GM23338 (cell line): ENCODE measurements around the gene ZFPL1. TPM values are rescaled to one million over a fixed set of nuclear protein-coding genes. Genes with fewer than 3 reads are reported as not detected.

Experiments
- ATAC-seq: fragments of 200-7000 bp; cut with Tn5 transposase; 3 replicates; pipeline ENCODE4 v1.9.1; 2020
- DNase-seq: peaks from one replicate; pipeline ENCODE4 v3.0.0-alpha.2; 2015; ENCODE audit warnings: low spot score
- H2AFZ ChIP-seq: fragments of 200-600 bp; sonication (generic); 2 replicates; pipeline ENCODE4 v1.8.0; 2016; ENCODE audit warnings: antibody characterized with exemption, mild to moderate bottlenecking, moderate library complexity
- H3F3A ChIP-seq: fragments of 200-600 bp; sonication (generic); replicated peaks from 2 replicates; pipeline ENCODE4 v1.8.0; 2017; ENCODE audit warnings: antibody characterized with exemption, mixed run types, low read depth
- H3K27ac ChIP-seq: fragments of 200-600 bp; sonication (generic); 2 replicates; pipeline ENCODE4 v1.6.1; 2016; ENCODE audit warnings: low read depth
- H3K27me3 ChIP-seq: fragments of 200-600 bp; sonication (generic); 2 replicates; pipeline ENCODE4 v1.8.0; 2016; ENCODE audit warnings: mild to moderate bottlenecking, mixed run types, moderate library complexity; ENCODE audit not compliant: insufficient read depth
- H3K36me3 ChIP-seq: fragments of 200-600 bp; sonication (generic); 2 replicates; pipeline ENCODE4 v1.8.0; 2016; ENCODE audit warnings: mild to moderate bottlenecking; ENCODE audit not compliant: insufficient read depth
- H3K4me1 ChIP-seq: fragments of 200-600 bp; sonication (generic); 2 replicates; pipeline ENCODE4 v1.8.0; 2016; ENCODE audit warnings: mild to moderate bottlenecking, moderate library complexity; ENCODE audit not compliant: insufficient read depth
- H3K4me2 ChIP-seq: fragments of 200-600 bp; sonication (generic); 2 replicates; pipeline ENCODE4 v1.7.1; 2017; ENCODE audit warnings: mixed run types
- H3K4me3 ChIP-seq: fragments of 200-600 bp; sonication (generic); 2 replicates; pipeline ENCODE4 v1.6.1; 2016; ENCODE audit warnings: mixed run types
- H3K79me2 ChIP-seq: fragments of 200-600 bp; sonication (generic); replicated peaks from 2 replicates; pipeline ENCODE4 v1.8.0; 2017; ENCODE audit warnings: mild to moderate bottlenecking; ENCODE audit not compliant: insufficient read depth
- H3K9me2 ChIP-seq: fragments of 200-600 bp; sonication (generic); 2 replicates; pipeline ENCODE4 v1.8.0; 2017; ENCODE audit not compliant: insufficient read depth
- H4K20me1 ChIP-seq: fragments of 200-600 bp; sonication (generic); replicated peaks from 2 replicates; pipeline ENCODE4 v1.8.0; 2017; ENCODE audit warnings: mild to moderate bottlenecking; ENCODE audit not compliant: insufficient read depth
- H3K27ac Mint-ChIP-seq: 2 replicates; pipeline ENCODE4 v1.8.0; 2020; ENCODE audit warnings: inconsistent platforms, mild to moderate bottlenecking, moderate library complexity, mixed read lengths
- H3K27me3 Mint-ChIP-seq: 3 replicates; pipeline ENCODE4 v1.8.0; 2022; ENCODE audit warnings: low read depth, mild to moderate bottlenecking, moderate library complexity, mixed read lengths, inconsistent platforms; ENCODE audit not compliant: insufficient read depth, poor library complexity
- H3K36me3 Mint-ChIP-seq: 3 replicates; pipeline ENCODE4 v1.8.0; 2021; ENCODE audit warnings: low read depth, mild to moderate bottlenecking, inconsistent platforms, moderate library complexity, mixed read lengths
- H3K4me1 Mint-ChIP-seq: 3 replicates; pipeline ENCODE4 v1.8.0; 2020; ENCODE audit warnings: mild to moderate bottlenecking, inconsistent platforms, mixed read lengths
- H3K4me3 Mint-ChIP-seq: 3 replicates; pipeline ENCODE4 v1.8.0; 2021; ENCODE audit warnings: moderate library complexity, mild to moderate bottlenecking, inconsistent platforms, mixed read lengths
- H3K9me3 Mint-ChIP-seq: 3 replicates; pipeline ENCODE4 v1.8.0; 2020; ENCODE audit warnings: moderate library complexity, mild to moderate bottlenecking, inconsistent platforms, mixed read lengths
- CREB1 ChIP-seq: fragments of 250-450 bp; sonication (Bioruptor Pico); IDR thresholded peaks from 2 replicates; pipeline ENCODE4 v1.5.0; 2020; ENCODE audit warnings: low read depth, mild to moderate bottlenecking, moderate library complexity
- CTCF ChIP-seq, 2 experiments: fragments of 200-600 bp in 1 of 2; sonication (generic) in 1 of 2; conservative IDR thresholded peaks; 2 replicates each; pipeline versions ENCODE4 v1.5.1 to v1.6.1; 2016 to 2017; ENCODE audit warnings: antibody characterized with exemption in 2 of 2, low read depth in 2 of 2, mild to moderate bottlenecking in 2 of 2, moderate library complexity in 1 of 2
- ETS1 ChIP-seq: IDR thresholded peaks from 2 replicates; pipeline ENCODE4 v1.6.1; 2016; ENCODE audit warnings: antibody characterized with exemption
- EZH2 ChIP-seq: fragments of 200-600 bp; sonication (generic); IDR thresholded peaks from one replicate; pipeline ENCODE4 v1.8.0; 2017; ENCODE audit warnings: antibody characterized with exemption, mild to moderate bottlenecking, low read depth; ENCODE audit not compliant: unreplicated experiment
- JUNB ChIP-seq: IDR thresholded peaks from one replicate; pipeline ENCODE4 v1.6.1; 2016; ENCODE audit warnings: antibody characterized with exemption; ENCODE audit not compliant: unreplicated experiment
- POLR2AphosphoS5 ChIP-seq: IDR thresholded peaks from 2 replicates; pipeline ENCODE4 v1.6.1; 2016; ENCODE audit warnings: antibody characterized with exemption, low read depth
- REST ChIP-seq: IDR thresholded peaks from one replicate; pipeline ENCODE4 v1.6.1; 2018; ENCODE audit warnings: antibody characterized with exemption; ENCODE audit not compliant: unreplicated experiment
- STAT1 ChIP-seq: IDR thresholded peaks from one replicate; pipeline ENCODE4 v1.6.1; 2016; ENCODE audit warnings: antibody characterized with exemption; ENCODE audit not compliant: unreplicated experiment
- ZNF114 ChIP-seq: fragments of 250-450 bp; sonication (Bioruptor Pico); IDR thresholded peaks from 2 replicates; pipeline ENCODE4 v1.5.0; 2020; ENCODE audit warnings: mild to moderate bottlenecking, moderate library complexity
- ZNF462 ChIP-seq: fragments of 250-450 bp; sonication (Bioruptor Pico); IDR thresholded peaks from 2 replicates; pipeline ENCODE4 v1.5.0; 2020; ENCODE audit warnings: mild to moderate bottlenecking, moderate library complexity
- polyA plus RNA-seq: library from polyadenylated mRNA; unstranded; fragments of >200 nt; fragmentation: Nextera tagmentation; extraction: Ambion mirVana; gene quantifications from 2 replicates; pipeline ENCODE4 v1.2.1, GENCODE V29; 2016
- total RNA-seq: library from RNA; depleted of rRNA; stranded (reverse); fragments of >200 nt; shearing (Covaris generic); gene quantifications from 2 replicates; pipeline ENCODE4 v1.2.3, GENCODE V29; 2014

Gene ZFPL1
- total and polyA plus RNA-seq, 2 experiments from 2014 or later = 26.3 to 26.8 TPM

- H3K27me3 Mint-ChIP-seq = peaks cover 23% of the 10 kb centered on the region
- no peak overlapping the region for H3K27ac ChIP-seq
- no peak for TF ChIP-seq ZNF114 (CRISPR knock-in tag)
- TF ChIP-seq EZH2 = no peak
- no peak for TF ChIP-seq CTCF (conservative IDR thresholded peaks at IDR 0.05; ENCODE audit: low read depth in 2 of 2)
- TF ChIP-seq REST = no peak
- no peak for TF ChIP-seq CREB1 (CRISPR knock-in tag)
- no peak for TF ChIP-seq POLR2AphosphoS5
- TF ChIP-seq ETS1 = no peak
- no peak for TF ChIP-seq STAT1
- no peak for TF ChIP-seq JUNB
- TF ChIP-seq ZNF462 (CRISPR knock-in tag) = no peak
- peaks cover 20% of the 10 kb centered on the region for H3K79me2 ChIP-seq
- no peak overlapping the region for H3K4me3 ChIP-seq
- H3K27ac Mint-ChIP-seq = no peak overlapping the region
- DNase-seq (no peak), ATAC-seq (no peak)
- peaks cover 19% of the 10 kb centered on the region for H3K4me1 Mint-ChIP-seq
- peaks cover 9% of the 10 kb centered on the region; the same call in 1 of the 2 replicates for H3F3A ChIP-seq
- peaks cover 14% of the 10 kb centered on the region; the same call in 1 of the 3 replicates for H3K36me3 Mint-ChIP-seq
- no peak overlapping the region for H3K4me3 Mint-ChIP-seq
- H3K9me3 Mint-ChIP-seq = peaks cover 2% of the 10 kb centered on the region; the same call in 2 of the 3 replicates
- no peak overlapping the region for H2AFZ ChIP-seq
- H3K4me1 ChIP-seq = peaks cover 12% of the 10 kb centered on the region
- 0 out of 2 replicates have a peak, but pooled peaks cover 3% of the 10 kb centered on the region for H3K36me3 ChIP-seq
- no peaks in the 10 kb centered on the region for H3K9me2 ChIP-seq
- no peaks in the 10 kb centered on the region for H3K27me3 ChIP-seq
- no peak overlapping the region for H3K4me2 ChIP-seq
- peaks cover under 1% of the 10 kb centered on the region; the same call in 1 of the 2 replicates for H4K20me1 ChIP-seq
Observed at GRCh38 chr11:65108469-65109123, 24.6 kb downstream of the ZFPL1 start.
